ENCODE results near the gene ACTR1A. TPM values are rescaled to one million over a fixed set of nuclear protein-coding genes. Genes with fewer than 3 reads are reported as not detected.
A peak's percentile ranks its signal among the peaks of the same experiment; 100 is the strongest.

ACTR1A gene
- polyA plus RNA-seq, 1 experiment = 216 TPM

DNA sequence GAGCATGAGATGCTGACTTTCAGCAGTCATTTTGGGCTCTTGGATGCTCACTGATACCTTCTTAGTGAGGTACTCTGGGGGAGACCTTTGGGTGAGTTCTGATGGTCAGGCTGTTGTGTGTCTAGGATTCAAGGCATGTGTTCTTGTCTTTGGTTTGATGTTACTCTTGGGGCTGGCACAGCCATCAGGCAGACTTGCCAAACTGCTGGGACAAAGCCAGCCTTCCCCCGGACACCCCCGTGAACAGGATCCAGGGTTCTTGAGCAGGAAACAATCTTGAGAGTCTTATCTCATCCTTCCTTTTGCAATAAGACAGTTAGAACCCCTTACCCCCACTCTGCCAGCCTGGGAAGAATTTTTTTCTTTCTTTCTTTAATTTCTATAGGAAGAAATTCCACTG, 43.5 kb upstream of the ACTR1A start:
- no peaks in the 10 kb centered on the region for H3K27me3 ChIP-seq (ENCODE audit: control insufficient read depth, insufficient read depth, low read length)
- TF ChIP-seq, protein P1, sequence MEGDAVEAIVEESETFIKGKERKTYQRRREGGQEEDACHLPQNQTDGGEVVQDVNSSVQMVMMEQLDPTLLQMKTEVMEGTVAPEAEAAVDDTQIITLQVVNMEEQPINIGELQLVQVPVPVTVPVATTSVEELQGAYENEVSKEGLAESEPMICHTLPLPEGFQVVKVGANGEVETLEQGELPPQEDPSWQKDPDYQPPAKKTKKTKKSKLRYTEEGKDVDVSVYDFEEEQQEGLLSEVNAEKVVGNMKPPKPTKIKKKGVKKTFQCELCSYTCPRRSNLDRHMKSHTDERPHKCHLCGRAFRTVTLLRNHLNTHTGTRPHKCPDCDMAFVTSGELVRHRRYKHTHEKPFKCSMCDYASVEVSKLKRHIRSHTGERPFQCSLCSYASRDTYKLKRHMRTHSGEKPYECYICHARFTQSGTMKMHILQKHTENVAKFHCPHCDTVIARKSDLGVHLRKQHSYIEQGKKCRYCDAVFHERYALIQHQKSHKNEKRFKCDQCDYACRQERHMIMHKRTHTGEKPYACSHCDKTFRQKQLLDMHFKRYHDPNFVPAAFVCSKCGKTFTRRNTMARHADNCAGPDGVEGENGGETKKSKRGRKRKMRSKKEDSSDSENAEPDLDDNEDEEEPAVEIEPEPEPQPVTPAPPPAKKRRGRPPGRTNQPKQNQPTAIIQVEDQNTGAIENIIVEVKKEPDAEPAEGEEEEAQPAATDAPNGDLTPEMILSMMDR (IDR thresholded peaks at IDR 0.05; ENCODE audit: insufficient read depth, low read depth, low read length) = no peak
- H3K36me3 ChIP-seq (ENCODE audit: control insufficient read depth, insufficient read depth, low read length) = peaks cover 3% of the 10 kb centered on the region
- CTCF ChIA-PET = interaction anchor here (0.6 kb wide), 1 partner anchor 41 kb away, joined by 3 read pairs; no protein-coding TSS in a partner anchor
- DNase-seq (ENCODE audit: low read depth) = no peak
- POLR2A ChIA-PET = no interaction called here
- no peak overlapping the region for H3K4me3 ChIP-seq (ENCODE audit: low read depth, low read length)

DNA sequence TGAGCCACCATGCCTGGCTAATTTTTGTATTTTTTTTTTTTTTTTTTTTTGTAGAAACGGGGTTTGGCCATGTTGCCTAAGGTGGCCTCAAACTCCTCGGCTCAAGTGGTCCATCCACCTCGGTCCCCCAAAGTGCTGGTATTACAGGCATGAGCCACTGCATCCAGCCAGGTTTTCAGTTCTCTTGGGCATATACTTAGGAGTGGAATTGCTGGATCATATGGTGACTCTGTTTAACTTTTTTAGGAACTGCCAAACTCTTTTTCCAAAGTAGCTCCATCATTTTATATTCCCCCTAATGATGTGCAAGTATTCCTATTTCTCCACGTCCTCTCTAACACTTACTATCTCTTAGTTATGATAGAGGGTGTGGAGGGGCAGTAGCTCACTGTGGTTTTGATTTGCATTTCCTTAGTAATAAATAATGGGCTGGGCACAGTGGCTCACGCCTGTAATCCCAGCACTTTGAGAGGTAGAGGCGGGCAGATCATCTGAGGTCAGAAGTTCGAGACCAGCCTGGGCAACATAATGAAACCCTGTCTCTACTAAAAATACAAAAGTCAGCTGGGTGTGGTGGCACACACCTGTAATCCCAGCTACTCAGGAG, 42.9 kb upstream of the ACTR1A start:
- no peak for DNase-seq (ENCODE audit: low read depth)
- H3K4me3 ChIP-seq (ENCODE audit: low read depth, low read length) = no peak overlapping the region
- H3K36me3 ChIP-seq (ENCODE audit: control insufficient read depth, insufficient read depth, low read length) = peaks cover 3% of the 10 kb centered on the region
- TF ChIP-seq, protein P1 (IDR thresholded peaks at IDR 0.05; ENCODE audit: insufficient read depth, low read depth, low read length) = no peak
- ChIA-PET POLR2A (no interaction called here), CTCF (interaction anchor here (0.6 kb wide), 1 partner anchor 41 kb away, joined by 3 read pairs; no protein-coding TSS in a partner anchor)
- H3K27me3 ChIP-seq (ENCODE audit: control insufficient read depth, insufficient read depth, low read length) = no peaks in the 10 kb centered on the region

- TF ChIP-seq, protein P1 (IDR thresholded peaks at IDR 0.05; ENCODE audit: insufficient read depth, low read depth, low read length) = no peak
- ChIA-PET POLR2A (no interaction called here), CTCF (no interaction called here)
- no peaks in the 10 kb centered on the region for H3K36me3 ChIP-seq (ENCODE audit: control insufficient read depth, insufficient read depth, low read length)
- DNase-seq (ENCODE audit: low read depth) = no peak
- no peaks in the 10 kb centered on the region for H3K27me3 ChIP-seq (ENCODE audit: control insufficient read depth, insufficient read depth, low read length)
- H3K4me3 ChIP-seq (ENCODE audit: low read depth, low read length) = no peak overlapping the region
Observed at GRCh38 chr10:102542800-102543418, 40.4 kb upstream of the ACTR1A start.

DNA sequence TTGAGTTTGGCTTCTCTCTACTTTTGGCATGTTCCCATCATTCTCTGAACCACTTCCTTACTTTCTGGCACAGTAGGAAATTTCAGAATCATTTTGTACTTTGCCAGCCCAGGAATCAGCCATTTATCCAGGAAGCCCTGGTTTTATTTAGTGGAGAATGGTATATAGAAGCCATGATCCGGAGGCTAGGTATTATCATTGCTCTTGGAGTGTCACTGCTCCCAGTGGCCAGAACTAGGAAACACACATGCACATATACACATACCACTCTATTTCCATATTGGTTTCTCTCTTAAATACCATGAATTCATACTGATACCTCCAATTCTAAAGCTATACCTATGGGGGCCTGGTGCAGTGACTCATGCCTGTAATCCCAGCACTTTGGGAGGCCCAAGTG, 37.5 kb upstream of the ACTR1A start:
- H3K27me3 ChIP-seq (ENCODE audit: control insufficient read depth, insufficient read depth, low read length) = no peaks in the 10 kb centered on the region
- TF ChIP-seq, protein P1 (IDR thresholded peaks at IDR 0.05; ENCODE audit: insufficient read depth, low read depth, low read length) = peak; percentile 41
- POLR2A ChIA-PET = no interaction called here
- CTCF ChIA-PET = interaction anchor here (0.5 to 1.0 kb wide), 2 partner anchors 10 to 221 kb away, joined by 3 to 4 read pairs; no protein-coding TSS in a partner anchor
- H3K4me3 ChIP-seq (ENCODE audit: low read depth, low read length) = no peak overlapping the region
- DNase-seq (ENCODE audit: low read depth) = no peak
- no peaks in the 10 kb centered on the region for H3K36me3 ChIP-seq (ENCODE audit: control insufficient read depth, insufficient read depth, low read length)

- TF ChIP-seq, protein P1 (IDR thresholded peaks at IDR 0.05; ENCODE audit: insufficient read depth, low read depth, low read length) = no peak
- no peak for DNase-seq (ENCODE audit: low read depth)
- ChIA-PET CTCF (no interaction called here), POLR2A (no interaction called here)
- Histone ChIP-seq H3K4me3 (ENCODE audit: low read depth, low read length) (no peak overlapping the region), H3K36me3 (ENCODE audit: control insufficient read depth, insufficient read depth, low read length) (peaks cover 1% of the 10 kb centered on the region; the same call in 1 of the 2 replicates), H3K27me3 (ENCODE audit: control insufficient read depth, insufficient read depth, low read length) (no peaks in the 10 kb centered on the region)
Observed at GRCh38 chr10:102538811-102539210, 36.3 kb upstream of the ACTR1A start.
